SK-N-SH (cell line): Measurements from ENCODE around the gene DCBLD1.

Experiments used
- CTCF ChIP-seq: fragments of 200-600 bp; sonication (generic); IDR thresholded peaks from 2 replicates; pipeline ENCODE4 v1.6.1; 2017; ENCODE audit warnings: antibody characterized with exemption, mild to moderate bottlenecking, moderate library complexity
- EP300 ChIP-seq, 2 experiments: IDR thresholded peaks; 2 replicates each; pipeline versions ENCODE4 v1.4.0 to v1.6.1; 2012; ENCODE audit warnings: borderline replicate concordance in 1 of 2, low read depth in 1 of 2, low read length in 1 of 2
- GABPA ChIP-seq: IDR thresholded peaks from 2 replicates; pipeline ENCODE4 v1.4.0; 2012; ENCODE audit warnings: low read depth, mild to moderate bottlenecking
- NFIC ChIP-seq: IDR thresholded peaks from 2 replicates; pipeline ENCODE4 v1.4.0; 2012; ENCODE audit warnings: borderline replicate concordance
- POLR2AphosphoS5 ChIP-seq: IDR thresholded peaks from 2 replicates; pipeline ENCODE4 v1.6.1; 2012; ENCODE audit warnings: low read depth, low read length
- RAD21 ChIP-seq: IDR thresholded peaks from 2 replicates; pipeline ENCODE4 v1.6.1; 2012; ENCODE audit warnings: mild to moderate bottlenecking, low read length
- RCOR1 ChIP-seq: fragments of 150-350 bp; IDR thresholded peaks from 2 replicates; pipeline ENCODE4 v1.6.1; 2017; ENCODE audit warnings: antibody characterized with exemption, low read length
- SMC3 ChIP-seq: IDR thresholded peaks from 2 replicates; pipeline ENCODE4 v1.6.1; 2012; ENCODE audit warnings: low read depth, low read length, improper control_type of control experiment
- YY1 ChIP-seq: IDR thresholded peaks from 2 replicates; pipeline ENCODE4 v1.4.0; 2012; ENCODE audit warnings: low read depth, mild to moderate bottlenecking
- TF ChIP-seq, protein P1 (sequence below): IDR thresholded peaks from 2 replicates; pipeline ENCODE4 v1.4.0; 2012; ENCODE audit warnings: low read depth

DNA sequence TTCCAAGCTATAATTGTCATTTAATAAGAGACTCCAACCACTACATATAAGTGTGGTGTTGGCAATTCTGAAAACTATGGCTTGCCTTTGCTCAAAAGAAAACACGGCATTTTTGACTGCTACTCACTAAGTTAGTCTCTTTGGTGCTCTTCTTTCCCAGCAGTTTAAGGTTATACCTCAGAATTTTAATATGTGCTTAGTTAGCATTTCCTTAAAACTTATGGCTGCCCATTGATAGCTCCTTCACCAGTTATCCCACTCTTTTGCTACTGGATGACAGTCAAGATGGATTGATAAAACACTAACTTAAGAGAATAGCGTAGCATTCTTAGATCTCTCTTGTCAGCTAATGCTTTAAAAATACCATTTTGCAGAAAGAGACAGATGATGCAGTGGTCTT lies 85.8 kb downstream of the DCBLD1 start:
- TF ChIP-seq SMC3, result no peak
- no peak for TF ChIP-seq CTCF
- no peak for TF ChIP-seq POLR2AphosphoS5
- TF ChIP-seq RAD21, result no peak
- TF ChIP-seq, protein P1, sequence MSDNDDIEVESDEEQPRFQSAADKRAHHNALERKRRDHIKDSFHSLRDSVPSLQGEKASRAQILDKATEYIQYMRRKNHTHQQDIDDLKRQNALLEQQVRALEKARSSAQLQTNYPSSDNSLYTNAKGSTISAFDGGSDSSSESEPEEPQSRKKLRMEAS, result no peak
- TF ChIP-seq EP300 (IDR thresholded peaks at IDR 0.05; ENCODE audit: borderline replicate concordance in 1 of 2, low read depth in 1 of 2, low read length in 1 of 2), result no peak
- TF ChIP-seq NFIC, result no peak
- TF ChIP-seq YY1, result no peak
- no peak for TF ChIP-seq GABPA
- TF ChIP-seq RCOR1, result no peak
